ENCODE measurements around the gene FMNL1.
"Not testable (repeated sequence)": the region's sequence is repeated elsewhere in the genome, so short reads cannot be mapped to it uniquely, and the experiment has no call there.

DNA sequence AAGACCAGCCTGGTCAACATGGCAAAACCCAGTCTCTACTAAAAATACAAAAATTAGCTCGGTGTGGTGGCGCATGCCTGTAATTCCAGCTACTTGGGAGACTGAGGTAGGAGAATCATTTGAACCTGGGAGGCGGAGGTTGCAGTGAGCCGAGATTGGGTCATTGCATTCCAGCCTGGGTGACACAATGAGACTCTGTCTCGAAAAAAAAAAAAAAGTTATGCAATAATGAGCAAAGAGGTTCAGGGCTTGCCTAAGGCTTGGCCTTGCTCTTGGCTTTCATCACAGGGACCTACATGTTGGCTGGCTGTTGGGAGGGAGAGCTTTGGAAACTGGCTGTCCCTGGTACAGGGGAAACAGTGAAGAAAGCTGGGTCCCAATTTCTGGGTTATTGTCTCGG, 19.8 kb upstream of the FMNL1 start:
- TF ChIP-seq, protein P1, sequence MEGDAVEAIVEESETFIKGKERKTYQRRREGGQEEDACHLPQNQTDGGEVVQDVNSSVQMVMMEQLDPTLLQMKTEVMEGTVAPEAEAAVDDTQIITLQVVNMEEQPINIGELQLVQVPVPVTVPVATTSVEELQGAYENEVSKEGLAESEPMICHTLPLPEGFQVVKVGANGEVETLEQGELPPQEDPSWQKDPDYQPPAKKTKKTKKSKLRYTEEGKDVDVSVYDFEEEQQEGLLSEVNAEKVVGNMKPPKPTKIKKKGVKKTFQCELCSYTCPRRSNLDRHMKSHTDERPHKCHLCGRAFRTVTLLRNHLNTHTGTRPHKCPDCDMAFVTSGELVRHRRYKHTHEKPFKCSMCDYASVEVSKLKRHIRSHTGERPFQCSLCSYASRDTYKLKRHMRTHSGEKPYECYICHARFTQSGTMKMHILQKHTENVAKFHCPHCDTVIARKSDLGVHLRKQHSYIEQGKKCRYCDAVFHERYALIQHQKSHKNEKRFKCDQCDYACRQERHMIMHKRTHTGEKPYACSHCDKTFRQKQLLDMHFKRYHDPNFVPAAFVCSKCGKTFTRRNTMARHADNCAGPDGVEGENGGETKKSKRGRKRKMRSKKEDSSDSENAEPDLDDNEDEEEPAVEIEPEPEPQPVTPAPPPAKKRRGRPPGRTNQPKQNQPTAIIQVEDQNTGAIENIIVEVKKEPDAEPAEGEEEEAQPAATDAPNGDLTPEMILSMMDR (IDR thresholded peaks at IDR 0.05), result not testable (repeated sequence)
- TF ChIP-seq POLR2A (IDR thresholded peaks at IDR 0.05), result peak in 1 of 2 donors; percentile 11

All from adrenal gland (tissue), 5 donors.